Type B pancreatic cell (in vitro differentiated cells): Measurements from ENCODE around the gene ANKRD31. TPM values are rescaled to one million over a fixed set of nuclear protein-coding genes. Genes with fewer than 3 reads are reported as not detected.

Experiments
- DNase-seq: peaks from one replicate; pipeline ENCODE4 v3.0.0; 2021; ENCODE audit warnings: mixed read lengths; ENCODE audit not compliant: unreplicated experiment; ENCODE audit errors: extremely low spot score
- H3K27ac Mint-ChIP-seq: 2 replicates; pipeline ENCODE4 v1.8.0; 2021; ENCODE audit warnings: mild to moderate bottlenecking, mixed read lengths
- H3K27me3 Mint-ChIP-seq: 2 replicates; pipeline ENCODE4 v1.8.0; 2021; ENCODE audit warnings: mixed read lengths
- H3K36me3 Mint-ChIP-seq: 2 replicates; pipeline ENCODE4 v1.8.0; 2021; ENCODE audit warnings: mixed read lengths
- H3K4me1 Mint-ChIP-seq: one replicate; pipeline ENCODE4 v1.8.0; 2021; ENCODE audit warnings: mixed read lengths; ENCODE audit not compliant: unreplicated experiment
- H3K4me3 Mint-ChIP-seq: 2 replicates; pipeline ENCODE4 v1.8.0; 2021; ENCODE audit warnings: mild to moderate bottlenecking, mixed read lengths
- H3K9me3 Mint-ChIP-seq: 2 replicates; pipeline ENCODE4 v1.8.0; 2021; ENCODE audit warnings: mixed read lengths
- CTCF ChIP-seq: fragments of 200-600 bp; sonication (generic); conservative IDR thresholded peaks from 2 replicates; pipeline ENCODE4 v1.5.0; 2021; ENCODE audit warnings: antibody characterized with exemption, mild to moderate bottlenecking
- long read RNA-seq: library from polyadenylated mRNA; unstranded; transcript quantifications from one replicate; pipeline ENCODE4 v2.0.0, GENCODE V29; 2020
- total RNA-seq: library from RNA; stranded (reverse); gene quantifications from 2 replicates; pipeline ENCODE4 v1.2.1, GENCODE V29; 2021; ENCODE audit warnings: low replicate concordance

ANKRD31 gene
- total RNA-seq: 0.34 and 0.45 TPM in 2 replicates
- long read RNA-seq, partial matches to known transcripts: 1 of 3 reads
- long read RNA-seq, other reads (novel, unspliced or antisense): 2 of 3 reads

- DNase-seq: peak; percentile 86
- Mint-ChIP-seq H3K27ac (peak within 1 kb of the TSS; percentile 89), H3K4me1 (peaks cover 9% of the 10 kb centered on the region), H3K36me3 (no peaks in the 10 kb centered on the region), H3K9me3 (no peaks in the 10 kb centered on the region), H3K4me3 (peak within 1 kb of the TSS; percentile 95), H3K27me3 (no peaks in the 10 kb centered on the region)
- TF ChIP-seq CTCF: peak; percentile 92
These were observed at the start of gene ANKRD31 for GRCh38 chr5:75236322-75237316. ANKRD31 (minus strand) TSS chr5:75236878; CDS start chr5:75236686, 192 bp downstream.

- no peak overlapping the region for H3K4me3 Mint-ChIP-seq
- H3K9me3 Mint-ChIP-seq: peaks cover 8% of the 10 kb centered on the region
These were observed 49.6 kb upstream of the ANKRD31 start for GRCh38 chr5:75286211-75286773.

GRCh38 chr5:75282581-75282980 lies 45.9 kb upstream of the ANKRD31 start:
- Mint-ChIP-seq H3K27ac (no peak overlapping the region), H3K4me3 (no peak overlapping the region), H3K4me1 (no peaks in the 10 kb centered on the region), H3K27me3 (no peaks in the 10 kb centered on the region), H3K9me3 (peaks cover 6% of the 10 kb centered on the region), H3K36me3 (no peaks in the 10 kb centered on the region)
- DNase-seq: no peak
- no peak for TF ChIP-seq CTCF

More at GRCh38 chr5:75286211-75286773, 49.6 kb upstream of the ANKRD31 start:
- no peak for TF ChIP-seq CTCF
- DNase-seq: no peak
- Mint-ChIP-seq H3K4me1 (no peaks in the 10 kb centered on the region), H3K27ac (no peak overlapping the region), H3K27me3 (peaks cover 3% of the 10 kb centered on the region), H3K36me3 (no peaks in the 10 kb centered on the region)

GRCh38 chr5:75281716-75282465 lies 45.2 kb upstream of the ANKRD31 start:
- no peaks in the 10 kb centered on the region for H3K27me3 Mint-ChIP-seq
- TF ChIP-seq CTCF: no peak

GRCh38 chr5:75279321-75279720 lies 42.6 kb upstream of the ANKRD31 start:
- Mint-ChIP-seq H3K4me3 (no peak overlapping the region), H3K9me3 (peaks cover 6% of the 10 kb centered on the region), H3K27ac (no peak overlapping the region), H3K36me3 (no peaks in the 10 kb centered on the region), H3K4me1 (no peaks in the 10 kb centered on the region), H3K27me3 (no peaks in the 10 kb centered on the region)
- no peak for DNase-seq
- TF ChIP-seq CTCF: no peak

More at GRCh38 chr5:75281716-75282465, 45.2 kb upstream of the ANKRD31 start:
- Mint-ChIP-seq H3K36me3 (no peaks in the 10 kb centered on the region), H3K4me1 (no peaks in the 10 kb centered on the region), H3K9me3 (peaks cover 6% of the 10 kb centered on the region), H3K27ac (no peak overlapping the region), H3K4me3 (no peak overlapping the region)
- DNase-seq: no peak
